Activated T-helper 1 cell treated with anti-CD3 and anti-CD28 coated beads, Interleukin-12 subunit alpha, Interleukin-12 subunit beta, Interleukin-2, Interleukin-4 antibody, amounts not matched to agents 30 ng/mL and 10 ng/mL and 1 ng/mL, durations not matched to agents 14 hours and 24 hours and 36 hours (primary cell): ENCODE measurements around the gene ARAP1. TPM values are rescaled to one million over a fixed set of nuclear protein-coding genes. Genes with fewer than 3 reads are reported as not detected.

Experiments used
- DNase-seq: peaks from one replicate; pipeline ENCODE4 v3.0.0; 2021; ENCODE audit warnings: low spot score
- H3K27ac Mint-ChIP-seq: one replicate; pipeline ENCODE4 v1.8.0; 2021; ENCODE audit warnings: mild to moderate bottlenecking, mixed read lengths
- H3K27me3 Mint-ChIP-seq: one replicate; pipeline ENCODE4 v1.8.0; 2022; ENCODE audit warnings: mild to moderate bottlenecking, moderate library complexity, mixed read lengths; ENCODE audit not compliant: insufficient read depth
- H3K36me3 Mint-ChIP-seq: one replicate; pipeline ENCODE4 v1.8.0; 2021; ENCODE audit warnings: low read depth, mixed read lengths
- H3K4me1 Mint-ChIP-seq: one replicate; pipeline ENCODE4 v1.8.0; 2021; ENCODE audit warnings: low read depth, mixed read lengths
- H3K4me3 Mint-ChIP-seq: one replicate; pipeline ENCODE4 v1.8.0; 2021; ENCODE audit warnings: mild to moderate bottlenecking, moderate library complexity, mixed read lengths
- H3K9me3 Mint-ChIP-seq: one replicate; pipeline ENCODE4 v1.8.0; 2021; ENCODE audit warnings: mixed read lengths
- intact Hi-C: fragments of 100-400 bp; cut with micrococcal nuclease; formaldehyde crosslinking; loops from one replicate; pipeline ENCODE4 v1.15.1; 2024
- total RNA-seq: library from RNA; stranded (reverse); gene quantifications from 2 replicates; pipeline ENCODE4 v1.2.3, GENCODE V29; 2022

The ARAP1 gene
- total RNA-seq, 1 donor from 2014 or later: 88.6 TPM

DNA sequence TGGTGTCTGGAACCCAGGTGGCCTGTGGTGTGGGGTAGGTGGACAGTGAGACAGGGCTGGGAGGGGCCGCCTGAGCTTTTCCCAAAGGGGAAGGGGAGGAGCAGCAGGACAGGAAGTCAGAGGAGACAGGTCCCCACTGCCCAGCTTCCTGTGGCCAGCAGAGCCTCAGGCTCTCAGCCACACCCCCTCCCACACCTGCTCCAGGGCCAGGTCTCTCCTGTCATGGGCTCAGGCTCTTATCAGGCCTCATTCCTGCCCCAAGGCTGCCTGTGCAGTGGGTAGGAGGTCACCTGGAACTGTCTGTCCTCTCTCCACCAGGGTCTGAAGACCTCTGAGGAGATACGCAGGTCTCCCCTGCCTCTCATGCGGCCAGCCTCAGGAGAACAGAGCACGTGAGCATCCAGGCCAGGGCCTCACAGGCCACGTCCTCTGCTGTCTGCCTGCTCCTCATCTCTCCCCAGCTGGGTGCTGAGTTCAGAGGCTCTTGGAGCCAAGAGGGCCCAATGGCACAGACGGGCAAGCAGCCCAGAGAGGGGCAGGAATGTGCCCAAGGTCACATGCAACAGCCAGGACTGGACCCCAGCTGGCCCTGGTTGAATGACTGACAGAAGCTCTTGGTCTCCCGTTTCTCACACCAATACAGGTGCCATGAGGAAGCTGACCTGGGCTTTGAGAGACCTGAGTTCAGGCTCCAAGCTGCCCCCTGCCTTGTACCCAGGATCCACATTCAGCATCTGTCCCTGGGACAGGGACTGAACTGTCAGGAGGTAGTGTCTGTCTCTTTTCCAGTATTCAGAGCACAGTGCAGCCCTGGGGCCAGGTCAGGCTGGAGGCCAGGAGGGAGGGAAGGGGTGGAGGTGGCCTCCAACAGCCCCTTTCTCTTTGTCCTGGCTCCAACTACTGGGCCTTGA lies 24.9 kb upstream of the ARAP1 start:
- H3K27ac Mint-ChIP-seq: no peak overlapping the region
- no peaks in the 10 kb centered on the region for H3K9me3 Mint-ChIP-seq
- peaks cover 3% of the 10 kb centered on the region for H3K27me3 Mint-ChIP-seq
- H3K4me1 Mint-ChIP-seq: peaks cover 19% of the 10 kb centered on the region
- peaks cover 8% of the 10 kb centered on the region for H3K36me3 Mint-ChIP-seq
- intact Hi-C loops: no loop called here
- H3K4me3 Mint-ChIP-seq: no peak overlapping the region
- no peak for DNase-seq

DNA sequence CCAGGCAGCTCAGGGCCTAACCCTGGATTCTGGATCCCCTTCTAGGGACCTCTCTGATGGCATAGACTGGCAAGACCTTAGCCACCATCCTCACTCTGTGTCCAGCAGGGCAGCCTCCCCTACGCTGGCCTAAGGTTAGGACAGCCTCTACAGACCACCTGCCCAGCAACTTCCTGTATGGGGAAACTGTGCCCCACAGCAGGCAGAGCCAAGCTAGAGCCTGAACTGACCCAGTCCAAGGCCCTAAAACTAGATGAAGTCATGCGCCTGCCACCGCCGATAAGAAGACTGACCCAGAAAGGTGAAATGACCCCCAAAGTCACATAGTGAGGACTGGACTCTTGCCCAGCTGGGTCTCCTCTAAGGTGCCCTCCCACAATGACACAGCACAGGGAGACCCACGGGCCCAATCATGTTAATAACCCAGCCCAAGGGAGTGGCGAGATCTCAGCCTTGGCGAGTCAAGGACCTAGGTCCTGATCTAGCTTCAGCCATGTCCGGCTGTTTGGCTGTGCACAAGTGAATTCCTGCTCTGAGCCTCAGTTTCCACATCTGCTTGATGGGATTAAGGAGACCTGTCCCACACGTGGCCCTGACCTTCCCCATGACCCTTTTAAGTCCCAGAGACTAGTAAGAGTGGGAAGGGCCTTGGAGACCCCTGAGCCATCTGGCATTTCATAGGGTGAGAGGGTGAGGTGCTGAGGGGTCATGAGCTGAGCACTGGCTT lies 24.1 kb upstream of the ARAP1 start:
- H3K27me3 Mint-ChIP-seq: peaks cover 3% of the 10 kb centered on the region
- no peaks in the 10 kb centered on the region for H3K9me3 Mint-ChIP-seq
- H3K27ac Mint-ChIP-seq: no peak overlapping the region
- H3K36me3 Mint-ChIP-seq: peaks cover 8% of the 10 kb centered on the region
- peaks cover 16% of the 10 kb centered on the region for H3K4me1 Mint-ChIP-seq
- no peak for DNase-seq
- H3K4me3 Mint-ChIP-seq: no peak overlapping the region
- intact Hi-C loops: no loop called here

DNA sequence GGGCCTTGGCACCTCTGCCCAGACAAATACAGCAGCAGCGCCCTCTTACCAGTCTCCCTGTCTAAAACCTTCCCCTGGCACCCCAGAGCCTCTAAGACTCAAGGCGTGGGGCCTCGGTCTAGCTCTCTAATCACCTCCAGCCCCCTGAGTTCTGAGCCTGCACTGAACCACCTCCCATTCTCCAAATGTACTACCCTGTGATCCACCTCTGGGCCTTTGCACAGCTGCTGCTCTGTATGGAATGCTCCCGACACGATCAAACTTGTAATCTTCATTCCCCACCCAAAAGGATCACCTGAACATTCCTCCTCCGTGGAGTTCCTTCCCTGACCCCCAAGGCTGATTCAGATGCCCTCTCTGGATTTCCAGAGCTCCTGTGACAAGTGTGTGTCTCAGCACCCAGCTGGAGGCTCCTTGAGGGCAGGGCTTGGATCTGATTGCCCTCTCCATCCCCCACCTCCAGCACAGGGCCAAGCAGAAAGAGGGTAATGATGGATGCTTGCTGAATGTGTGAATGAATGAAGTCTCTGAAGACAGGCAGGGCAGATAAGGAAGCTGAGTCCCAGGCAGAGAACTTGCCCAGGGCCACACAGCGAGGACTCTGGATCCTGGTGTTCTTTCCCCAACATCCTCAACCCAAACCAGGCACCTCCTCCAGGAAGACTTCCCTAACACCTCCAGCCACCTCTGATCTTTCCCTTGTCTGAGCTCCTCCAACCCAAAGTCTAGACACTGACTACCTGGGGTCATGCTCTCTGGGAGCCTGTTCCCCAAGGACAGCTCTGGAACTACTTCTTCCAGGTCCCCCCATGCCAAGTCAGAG lies 23.3 kb upstream of the ARAP1 start:
- no peaks in the 10 kb centered on the region for H3K9me3 Mint-ChIP-seq
- H3K36me3 Mint-ChIP-seq: peaks cover 8% of the 10 kb centered on the region
- DNase-seq: no peak
- H3K27ac Mint-ChIP-seq: no peak overlapping the region
- H3K4me3 Mint-ChIP-seq: no peak overlapping the region
- intact Hi-C loops: no loop called here
- peaks cover 16% of the 10 kb centered on the region for H3K4me1 Mint-ChIP-seq
- peaks cover 7% of the 10 kb centered on the region for H3K27me3 Mint-ChIP-seq

DNA sequence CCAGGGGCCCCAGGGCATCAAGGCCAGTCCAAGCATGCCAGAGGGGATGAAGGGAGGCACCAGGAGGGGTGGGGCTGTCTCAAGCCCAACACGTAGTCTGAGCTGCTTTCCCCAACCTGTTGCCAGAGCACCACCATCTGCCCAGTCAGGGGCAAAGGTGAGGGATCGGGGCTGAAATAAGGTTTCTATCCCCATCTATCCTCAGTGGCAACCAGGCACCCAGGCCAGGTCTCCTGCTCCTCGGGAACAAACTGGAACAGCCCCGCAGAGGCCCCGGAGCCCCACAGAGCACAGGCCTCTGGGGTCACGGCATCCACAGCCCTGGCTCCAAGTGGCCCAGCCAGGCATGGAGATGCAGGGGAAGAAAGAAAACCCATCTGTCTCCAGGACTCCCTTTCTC lies 22.3 kb upstream of the ARAP1 start:
- no peak for DNase-seq
- Mint-ChIP-seq H3K27ac (no peak overlapping the region), H3K27me3 (peaks cover 5% of the 10 kb centered on the region), H3K9me3 (no peaks in the 10 kb centered on the region), H3K4me1 (peaks cover 9% of the 10 kb centered on the region), H3K36me3 (peaks cover 5% of the 10 kb centered on the region), H3K4me3 (no peak overlapping the region)
- intact Hi-C loops: no loop called here

DNA sequence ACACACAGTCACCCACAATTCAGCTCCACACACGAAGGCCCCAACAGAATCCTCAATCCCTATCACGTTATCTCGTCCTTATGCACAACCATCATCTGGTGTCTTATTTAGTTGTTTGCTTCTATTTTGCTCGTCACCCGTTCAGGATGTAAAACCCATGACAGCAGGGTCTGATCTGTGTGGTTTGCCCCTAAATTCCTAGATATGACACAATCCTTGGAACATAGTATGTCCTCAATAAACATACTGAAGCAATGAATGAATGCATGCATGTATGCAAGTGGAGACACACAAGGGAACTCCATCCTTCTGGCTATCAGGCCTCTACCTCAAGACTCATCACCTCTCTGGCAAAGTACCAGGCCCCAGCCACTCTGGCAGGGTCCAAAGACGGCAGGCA lies 21.5 kb upstream of the ARAP1 start:
- Mint-ChIP-seq H3K9me3 (no peaks in the 10 kb centered on the region), H3K27ac (no peak overlapping the region), H3K4me1 (peaks cover 7% of the 10 kb centered on the region), H3K4me3 (no peak overlapping the region), H3K36me3 (peaks cover 2% of the 10 kb centered on the region), H3K27me3 (peaks cover 5% of the 10 kb centered on the region)
- no peak for DNase-seq
- intact Hi-C loops: no loop called here

DNA sequence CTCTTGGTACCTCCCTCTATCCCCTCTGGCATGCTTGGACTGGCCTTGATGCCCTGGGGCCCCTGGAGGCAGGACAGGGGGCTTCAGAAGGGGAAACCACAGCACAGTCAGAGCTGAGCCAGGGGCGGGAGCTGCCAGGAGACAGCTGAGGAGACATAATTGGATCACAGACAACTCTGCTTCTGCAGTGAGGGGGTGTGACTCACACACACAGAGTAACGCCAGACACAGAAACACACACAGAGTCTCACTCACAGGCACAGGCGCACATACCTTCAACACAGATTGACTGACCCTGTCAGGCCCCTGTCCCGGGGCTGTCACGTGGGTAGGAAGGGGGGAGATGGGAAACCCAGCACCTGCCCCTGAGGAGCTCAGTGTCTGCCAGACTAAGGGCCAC lies 21.1 kb upstream of the ARAP1 start:
- intact Hi-C loops: no loop called here
- Mint-ChIP-seq H3K9me3 (no peaks in the 10 kb centered on the region), H3K27ac (no peak overlapping the region), H3K27me3 (peaks cover 5% of the 10 kb centered on the region), H3K4me3 (no peak overlapping the region), H3K36me3 (peaks cover 2% of the 10 kb centered on the region), H3K4me1 (peaks cover 7% of the 10 kb centered on the region)
- no peak for DNase-seq

DNA sequence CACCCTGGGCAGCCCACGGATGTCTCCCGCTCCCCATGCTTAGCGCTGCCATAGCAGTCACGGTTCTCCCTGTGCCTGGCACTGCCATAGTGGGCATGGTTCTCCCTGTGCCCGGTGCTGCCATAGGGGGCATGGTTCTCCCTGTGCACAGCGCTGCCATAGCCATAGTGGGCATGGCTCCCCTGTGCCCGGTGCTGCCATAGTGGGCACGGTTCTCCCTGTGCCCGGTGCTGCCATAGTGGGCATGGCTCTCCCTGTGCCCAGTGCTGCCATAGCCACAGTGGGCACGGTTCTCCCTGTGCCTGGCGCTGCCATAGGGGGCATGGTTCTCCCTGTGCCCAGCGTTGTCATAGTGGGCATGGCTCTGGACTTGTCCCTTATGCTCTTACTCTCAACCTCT lies 19.9 kb upstream of the ARAP1 start:
- peaks cover 5% of the 10 kb centered on the region for H3K27me3 Mint-ChIP-seq
- no peaks in the 10 kb centered on the region for H3K9me3 Mint-ChIP-seq
- no peak overlapping the region for H3K4me3 Mint-ChIP-seq
- no peak for DNase-seq
- intact Hi-C loops: no loop called here
- peaks cover 7% of the 10 kb centered on the region for H3K4me1 Mint-ChIP-seq
- H3K27ac Mint-ChIP-seq: no peak overlapping the region
- peaks cover 2% of the 10 kb centered on the region for H3K36me3 Mint-ChIP-seq

DNA sequence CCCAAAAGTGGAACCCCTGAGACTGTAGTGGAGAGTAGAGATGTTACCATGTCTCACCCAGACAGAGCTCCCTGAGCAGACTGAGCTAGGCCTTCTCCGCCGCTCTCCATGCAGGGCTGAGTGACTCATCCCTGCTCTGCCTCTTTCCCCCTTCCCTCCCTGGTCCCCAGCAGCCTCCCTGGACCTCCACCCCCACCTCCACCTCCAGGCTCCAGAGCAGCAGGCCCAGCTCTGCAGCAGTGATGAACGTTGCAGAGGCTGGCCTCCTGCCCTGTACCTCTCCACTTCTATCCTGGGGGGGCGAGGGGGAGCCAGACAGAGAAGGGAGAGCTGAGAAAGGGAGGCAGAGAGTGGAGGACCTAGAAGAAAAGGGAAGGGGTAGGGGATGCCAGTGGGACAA lies 19.3 kb upstream of the ARAP1 start:
- no peak overlapping the region for H3K4me3 Mint-ChIP-seq
- intact Hi-C loops: no loop called here
- H3K27me3 Mint-ChIP-seq: peaks cover 5% of the 10 kb centered on the region
- H3K27ac Mint-ChIP-seq: no peak overlapping the region
- peaks cover 3% of the 10 kb centered on the region for H3K4me1 Mint-ChIP-seq
- no peak for DNase-seq
- H3K9me3 Mint-ChIP-seq: no peaks in the 10 kb centered on the region
- H3K36me3 Mint-ChIP-seq: peaks cover 2% of the 10 kb centered on the region

DNA sequence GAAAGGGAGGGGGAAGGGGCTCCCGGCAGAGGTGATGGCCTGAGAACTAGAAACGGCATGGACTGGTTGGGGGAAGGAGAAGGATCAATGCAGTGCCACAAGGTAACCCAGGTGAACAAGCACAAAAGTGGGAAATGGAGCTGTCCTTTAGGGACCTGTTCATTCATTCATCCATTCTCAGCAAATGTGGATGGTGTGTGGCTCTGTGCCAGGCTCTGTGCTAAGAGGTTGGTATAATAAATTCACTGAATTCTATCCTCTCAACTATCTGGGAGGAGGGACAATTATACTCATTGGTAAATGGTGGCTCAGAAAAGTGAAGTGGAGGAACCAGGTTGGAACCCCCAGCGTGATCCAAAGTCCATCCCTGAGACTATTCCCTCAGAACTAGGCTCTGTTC lies 18.6 kb upstream of the ARAP1 start:
- Mint-ChIP-seq H3K27me3 (peaks cover 5% of the 10 kb centered on the region), H3K4me1 (no peaks in the 10 kb centered on the region), H3K36me3 (peaks cover 2% of the 10 kb centered on the region), H3K9me3 (no peaks in the 10 kb centered on the region), H3K27ac (no peak overlapping the region), H3K4me3 (no peak overlapping the region)
- no peak for DNase-seq
- intact Hi-C loops: no loop called here

DNA sequence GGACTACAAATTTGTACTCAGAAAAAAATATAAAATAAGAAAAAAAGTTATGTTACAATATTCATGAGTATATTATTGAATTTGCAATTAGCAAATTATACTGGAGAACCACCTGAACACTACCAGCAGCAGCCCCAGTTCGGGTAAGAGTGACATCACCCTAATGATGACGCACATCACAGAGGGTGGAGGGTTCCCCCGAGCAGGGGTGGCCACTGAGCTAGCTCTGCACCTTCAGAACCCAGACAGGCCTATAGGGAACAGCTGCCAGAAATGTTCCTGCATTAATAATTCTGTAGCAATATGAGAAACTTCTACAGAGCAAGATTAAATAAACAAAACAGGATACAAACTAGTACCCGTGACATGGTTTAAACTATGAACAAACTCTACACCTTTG lies 17.5 kb upstream of the ARAP1 start:
- intact Hi-C loops: no loop called here
- H3K4me1 Mint-ChIP-seq: no peaks in the 10 kb centered on the region
- H3K9me3 Mint-ChIP-seq: no peaks in the 10 kb centered on the region
- peaks cover 5% of the 10 kb centered on the region for H3K27me3 Mint-ChIP-seq
- no peak overlapping the region for H3K27ac Mint-ChIP-seq
- no peak overlapping the region for H3K4me3 Mint-ChIP-seq
- DNase-seq: no peak
- H3K36me3 Mint-ChIP-seq: peaks cover 2% of the 10 kb centered on the region

DNA sequence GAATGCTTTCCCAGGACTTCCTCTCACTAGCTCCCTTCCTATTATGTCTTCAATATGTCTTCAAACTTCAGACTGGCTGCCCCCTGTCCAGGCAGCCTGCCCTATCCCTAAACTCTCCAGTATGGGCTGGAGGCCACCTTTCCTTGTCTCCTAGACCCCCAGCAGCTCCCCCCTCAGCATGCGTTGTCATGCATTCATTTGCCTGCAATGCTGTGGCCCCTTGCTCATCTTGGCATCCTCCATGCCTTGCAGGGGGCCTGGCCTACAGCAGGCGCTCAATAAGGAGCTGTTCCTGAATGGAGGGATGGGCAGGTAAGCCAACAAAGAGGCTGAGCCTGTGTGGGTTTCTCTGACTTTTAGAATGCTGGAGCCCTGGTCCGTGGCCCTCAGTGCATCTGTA lies 16.4 kb upstream of the ARAP1 start:
- intact Hi-C loops: no loop called here
- Mint-ChIP-seq H3K4me3 (no peak overlapping the region), H3K27me3 (peaks cover 5% of the 10 kb centered on the region), H3K27ac (no peak overlapping the region), H3K9me3 (no peaks in the 10 kb centered on the region), H3K4me1 (peaks cover 6% of the 10 kb centered on the region), H3K36me3 (peaks cover 2% of the 10 kb centered on the region)
- DNase-seq: no peak

DNA sequence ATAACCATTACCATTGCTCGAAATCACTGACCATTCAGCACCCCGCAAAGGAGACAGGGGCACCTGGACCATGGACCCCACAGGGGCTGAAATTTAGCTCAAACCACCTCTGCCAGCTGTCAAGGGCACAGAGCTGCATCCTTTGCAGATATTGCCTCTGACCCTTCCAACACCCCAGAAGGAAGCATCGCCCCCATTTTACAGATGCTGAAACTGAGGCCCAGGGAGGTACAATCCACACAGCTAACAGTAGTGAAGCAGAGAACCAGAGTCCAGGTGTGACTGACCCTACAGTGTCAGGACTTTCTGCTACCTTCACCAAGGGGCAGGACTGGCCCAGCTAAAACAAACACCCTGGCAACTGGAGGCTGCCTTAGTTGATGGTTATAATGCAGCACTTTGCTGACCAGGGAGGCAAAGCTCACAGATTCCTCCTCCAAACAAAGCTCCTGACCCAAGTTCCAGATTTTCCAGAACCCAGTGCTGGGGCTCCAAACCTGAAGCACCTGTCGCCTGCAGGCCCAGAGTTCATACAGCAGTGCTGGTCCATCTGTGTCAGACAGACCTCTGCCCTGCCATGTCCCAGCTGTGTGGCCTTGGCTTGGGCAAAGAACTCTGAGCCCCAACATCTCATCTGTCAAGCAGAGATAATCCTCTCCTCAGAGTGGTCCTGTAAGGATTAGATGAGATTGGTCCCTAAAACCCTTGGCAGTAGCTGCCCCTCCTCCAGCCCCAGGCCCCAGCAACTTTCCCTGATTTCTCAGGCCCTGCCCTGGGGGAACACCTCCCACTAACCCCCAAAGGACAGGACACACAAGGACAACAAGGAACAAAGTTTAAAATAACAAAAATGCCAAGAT lies 15.2 kb upstream of the ARAP1 start:
- intact Hi-C loops: no loop called here

More for the DNA sequence above, 15.2 kb upstream of the ARAP1 start:
- Mint-ChIP-seq H3K27me3 (peaks cover 5% of the 10 kb centered on the region), H3K36me3 (peaks cover 2% of the 10 kb centered on the region), H3K9me3 (no peaks in the 10 kb centered on the region), H3K27ac (no peak overlapping the region), H3K4me3 (no peak overlapping the region), H3K4me1 (peaks cover 18% of the 10 kb centered on the region)
- no peak for DNase-seq
